Measurements from ENCODE around the gene IQGAP2.
"Not testable (repeated sequence)": the region's sequence is repeated elsewhere in the genome, so short reads cannot be mapped to it uniquely, and the experiment has no call there.

IQGAP2 gene

DNA sequence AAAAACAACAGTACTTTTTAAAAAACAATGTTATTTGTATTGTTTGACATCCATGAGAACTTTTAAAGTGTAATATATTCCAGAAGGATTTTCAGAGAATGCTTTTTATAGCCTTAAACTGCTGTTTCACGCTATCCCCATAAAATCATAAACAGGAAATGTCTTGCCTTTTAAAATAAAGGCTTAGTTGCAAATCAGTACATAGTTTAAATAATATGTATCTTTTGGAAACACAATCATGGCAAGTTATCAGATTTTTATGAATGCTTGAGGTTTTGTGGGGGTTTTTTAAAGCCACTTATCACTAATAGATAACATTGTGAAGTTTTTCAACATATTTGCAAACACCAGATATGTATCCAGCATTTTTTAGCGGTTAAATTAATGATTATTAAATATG, 257.3 kb downstream of the IQGAP2 start:
- no peak for DNase-seq (ENCODE audit: low read depth in 2 of 2)

- DNase-seq (ENCODE audit: low read depth in 2 of 2): no peak
Measured at GRCh38 chr5:76662521-76662920, 259.4 kb downstream of the IQGAP2 start.

- DNase-seq (ENCODE audit: low read depth in 2 of 2): no peak
Measured at GRCh38 chr5:76663573-76663972, 260.5 kb downstream of the IQGAP2 start.

GRCh38 chr5:76664079-76664478, 261.0 kb downstream of the IQGAP2 start:
- DNase-seq (ENCODE audit: low read depth in 2 of 2): no peak

DNA sequence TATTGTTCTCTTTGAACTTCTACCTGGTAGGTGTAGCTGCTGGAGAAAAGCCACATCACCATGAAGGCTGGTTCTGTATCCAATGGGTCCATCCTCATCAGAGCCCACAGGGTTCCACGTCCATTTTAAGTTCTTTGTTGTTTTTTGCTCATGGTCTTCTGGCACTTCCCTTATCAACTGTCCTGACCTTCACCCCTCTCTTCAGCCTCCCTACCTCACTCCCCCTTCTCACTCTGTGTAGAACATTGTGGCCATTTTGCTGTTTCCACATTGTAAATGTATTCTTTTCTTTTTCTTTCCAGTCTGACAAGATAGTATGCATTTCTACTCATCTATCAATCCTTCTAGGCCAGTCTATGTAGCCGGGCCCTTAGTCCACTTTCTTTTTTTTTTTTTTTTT, 264.4 kb downstream of the IQGAP2 start:
- DNase-seq (ENCODE audit: low read depth in 2 of 2): no peak

DNA sequence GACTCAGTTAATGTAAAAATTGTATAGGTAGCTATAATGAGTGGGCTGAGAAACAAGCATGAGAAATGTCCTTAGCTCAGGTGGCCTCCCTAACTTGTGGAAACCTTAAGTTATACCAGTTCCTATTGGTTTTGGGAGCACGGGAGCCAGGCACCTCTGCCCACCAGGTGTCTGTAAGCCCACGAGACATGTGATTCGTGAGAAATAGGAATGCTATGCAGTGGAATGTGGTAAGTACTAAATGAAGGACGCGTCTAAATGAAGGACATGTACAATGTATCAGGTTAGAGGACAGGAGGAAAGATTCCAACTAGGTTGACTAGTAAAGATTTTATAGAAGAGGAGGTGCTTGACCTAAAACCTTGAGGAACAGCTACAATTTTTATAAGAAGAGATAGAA, 266.2 kb downstream of the IQGAP2 start:
- no peak for DNase-seq (ENCODE audit: low read depth in 2 of 2)

- DNase-seq (ENCODE audit: low read depth in 2 of 2): no peak
Measured at GRCh38 chr5:76670508-76670907, 267.4 kb downstream of the IQGAP2 start.

GRCh38 chr5:76672242-76672641, 269.2 kb downstream of the IQGAP2 start:
- DNase-seq (ENCODE audit: low read depth in 2 of 2): no peak

GRCh38 chr5:76673125-76673524, 270.0 kb downstream of the IQGAP2 start:
- no peak for DNase-seq (ENCODE audit: low read depth in 2 of 2)

- DNase-seq (ENCODE audit: low read depth in 2 of 2): no peak
Measured at GRCh38 chr5:76674330-76675066, 271.4 kb downstream of the IQGAP2 start.

GRCh38 chr5:76675364-76675763, 272.3 kb downstream of the IQGAP2 start:
- DNase-seq (ENCODE audit: low read depth in 2 of 2): no peak

- DNase-seq (ENCODE audit: low read depth in 2 of 2): no peak
Measured at GRCh38 chr5:76677849-76678472, 274.9 kb downstream of the IQGAP2 start.

DNA sequence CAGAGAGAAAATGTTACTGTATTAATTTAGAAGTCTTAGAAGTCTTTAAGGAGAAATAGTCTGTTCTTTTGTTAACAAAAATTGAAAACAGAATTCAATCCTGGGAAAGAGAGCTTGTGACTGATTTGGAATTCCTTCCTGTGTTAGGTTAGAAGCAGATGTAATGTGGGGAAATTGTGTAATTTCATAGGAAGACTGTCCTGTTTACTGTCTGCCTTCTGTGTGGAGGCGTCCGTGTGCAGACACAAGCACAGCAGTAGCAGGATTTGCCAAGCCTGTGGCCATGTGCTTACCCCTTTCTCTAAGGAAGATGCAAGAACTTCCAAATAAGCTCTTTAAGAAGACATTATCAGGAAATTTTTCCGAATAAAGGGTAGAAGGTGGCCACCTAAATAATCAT, 276.1 kb downstream of the IQGAP2 start:
- no peak for DNase-seq (ENCODE audit: low read depth in 2 of 2)

- not testable (repeated sequence) for DNase-seq (ENCODE audit: low read depth in 2 of 2)
Measured at GRCh38 chr5:76680826-76681225, 277.7 kb downstream of the IQGAP2 start.

GRCh38 chr5:76681287-76681686, 278.2 kb downstream of the IQGAP2 start:
- DNase-seq (ENCODE audit: low read depth in 2 of 2): no peak

- no peak for DNase-seq (ENCODE audit: low read depth in 2 of 2)
Measured at GRCh38 chr5:76682387-76682786, 279.3 kb downstream of the IQGAP2 start.

GRCh38 chr5:76683816-76684731, 281.0 kb downstream of the IQGAP2 start:
- no peak for DNase-seq (ENCODE audit: low read depth in 2 of 2)

- no peak for DNase-seq (ENCODE audit: low read depth in 2 of 2)
Measured at GRCh38 chr5:76684756-76685519, 281.9 kb downstream of the IQGAP2 start.

DNA sequence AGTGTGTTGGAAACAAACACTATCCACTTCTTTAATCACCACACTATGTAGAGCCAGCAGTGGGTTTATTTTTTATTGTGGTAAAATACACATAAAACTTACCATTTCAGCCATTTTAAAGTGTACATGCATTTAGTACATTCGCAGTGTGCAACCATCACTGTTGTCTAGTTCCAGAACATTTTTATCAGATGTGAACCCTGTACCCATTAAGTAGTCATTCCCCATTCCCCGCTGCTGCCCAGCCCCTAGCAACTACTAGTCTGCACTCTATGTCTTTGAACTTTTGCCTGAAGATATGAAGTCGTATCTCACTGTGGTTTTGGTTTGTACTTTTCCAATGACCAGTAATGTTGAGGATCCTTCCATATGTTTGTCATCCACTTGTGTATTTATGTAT, 282.6 kb downstream of the IQGAP2 start:
- DNase-seq (ENCODE audit: low read depth in 2 of 2): no peak

DNA sequence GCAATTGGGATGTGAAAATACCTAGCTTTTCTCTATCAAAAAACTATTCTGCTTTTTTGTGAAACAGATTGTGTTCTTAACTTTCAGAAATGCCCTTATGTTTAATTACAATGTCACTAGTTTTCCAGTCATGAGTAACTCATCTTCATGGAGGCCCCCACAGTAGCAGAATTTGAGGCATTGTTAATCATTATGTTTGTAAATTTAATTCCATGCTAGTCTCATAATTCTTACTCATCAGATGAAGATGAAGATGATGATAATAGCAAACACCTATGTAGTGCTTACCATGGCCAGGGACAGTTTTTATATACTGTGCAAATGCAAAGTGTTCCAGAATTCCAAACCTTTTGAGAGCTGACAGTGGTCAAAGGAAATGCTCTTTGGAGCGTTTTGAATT, 285.1 kb downstream of the IQGAP2 start:
- DNase-seq (ENCODE audit: low read depth in 2 of 2): no peak

DNA sequence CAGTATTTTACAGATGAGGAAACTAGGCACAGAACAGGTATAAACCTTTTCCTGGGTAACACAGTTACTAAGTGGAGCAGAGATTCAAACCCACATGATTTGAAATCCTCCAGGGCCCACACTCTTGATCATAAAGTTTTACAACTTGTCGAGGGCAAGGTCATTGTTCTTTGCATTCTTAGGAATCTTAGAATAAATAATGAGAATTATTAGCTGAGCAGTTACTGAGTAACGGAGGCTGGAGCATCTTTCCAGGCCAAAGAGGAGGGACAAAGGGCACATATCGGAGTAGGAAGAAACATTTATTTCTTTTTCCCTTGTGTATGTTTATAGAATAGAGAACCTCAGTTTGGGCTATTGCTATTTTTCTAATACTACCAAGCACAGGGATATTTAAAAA, 285.8 kb downstream of the IQGAP2 start:
- no peak for DNase-seq (ENCODE audit: low read depth in 2 of 2)

Data from fibroblast of skin of left biceps (primary cell).